ENCODE data around the gene TMEM60. TPM values are rescaled to one million over a fixed set of nuclear protein-coding genes. Genes with fewer than 3 reads are reported as not detected.
"Not testable (repeated sequence)": the region's sequence is repeated elsewhere in the genome, so short reads cannot be mapped to it uniquely, and the experiment has no call there.

The TMEM60 gene, protein sequence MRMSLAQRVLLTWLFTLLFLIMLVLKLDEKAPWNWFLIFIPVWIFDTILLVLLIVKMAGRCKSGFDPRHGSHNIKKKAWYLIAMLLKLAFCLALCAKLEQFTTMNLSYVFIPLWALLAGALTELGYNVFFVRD
- 30.3 and 35.6 TPM in 2 replicates for total RNA-seq
- polyA plus RNA-seq (2012): 31.4 TPM

- peak; percentile 100 for DNase-seq (ENCODE audit: low read depth)
These were observed at the start of gene TMEM60, which contains the start of gene PHTF2 for GRCh38 chr7:77798394-77799077. Gene TMEM60, minus strand, starts transcription at chr7:77798434. Its CDS starts 4,061 bp downstream, at chr7:77794373. Gene PHTF2, plus strand, starts transcription at chr7:77798773.

DNA sequence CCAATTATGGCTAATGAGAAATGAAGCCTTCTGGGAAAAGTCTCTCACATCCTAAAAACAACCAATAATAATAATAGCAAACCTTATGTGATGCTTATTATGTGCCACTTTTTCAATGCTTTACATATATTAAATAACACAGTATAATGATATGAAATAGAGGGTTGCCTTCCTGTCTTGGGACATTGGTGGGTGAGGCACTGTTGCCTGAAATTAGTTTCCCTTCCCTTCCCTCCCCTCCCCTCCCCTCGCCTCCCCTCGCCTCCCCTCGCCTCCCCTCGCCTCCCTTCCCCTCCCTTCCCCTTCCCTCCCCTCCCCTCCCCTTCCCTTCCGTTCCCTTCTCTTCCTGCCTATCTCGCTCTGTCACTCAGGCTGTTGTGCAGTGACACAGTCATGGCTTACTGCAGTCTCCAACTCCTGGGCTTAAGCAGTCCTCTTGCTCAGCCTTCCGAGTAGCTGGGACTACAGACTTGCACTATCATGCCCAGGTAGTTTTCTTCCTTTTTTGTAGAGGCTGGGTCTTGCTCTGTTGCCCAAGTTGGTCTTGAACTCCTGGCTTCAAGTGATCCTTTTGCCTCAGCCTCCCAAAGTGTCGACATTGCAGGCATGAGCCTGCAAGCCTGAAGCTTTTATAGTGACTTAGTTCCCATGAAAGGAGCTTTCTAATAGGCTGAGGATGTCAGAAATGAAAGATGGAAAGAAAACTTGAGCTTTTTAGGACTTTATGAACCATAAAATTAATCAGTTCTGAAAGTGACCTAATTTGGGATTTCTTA lies 48.3 kb upstream of the TMEM60 start:
- DNase-seq (ENCODE audit: low read depth): no peak

- DNase-seq (ENCODE audit: low read depth): no peak
These were observed 45.0 kb upstream of the TMEM60 start for GRCh38 chr7:77843194-77843593.

DNA sequence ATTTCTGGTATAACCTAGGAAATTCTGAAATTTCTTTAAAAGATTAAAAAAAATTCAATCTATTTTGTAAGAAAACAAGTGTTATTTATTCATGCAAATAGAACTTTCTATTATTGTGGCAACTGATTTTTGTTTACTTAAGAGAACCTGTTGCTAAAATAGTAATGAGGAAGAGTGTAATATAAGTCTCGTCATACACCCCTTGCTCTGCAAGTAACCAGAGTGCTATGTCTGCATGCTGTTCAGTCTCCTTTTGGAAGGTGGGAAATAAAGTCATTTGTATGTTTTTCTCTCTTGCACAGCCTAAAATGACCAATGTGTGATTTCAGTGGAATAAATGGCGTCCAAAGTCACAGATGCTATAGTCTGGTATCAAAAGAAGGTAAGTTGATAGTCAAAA lies 41.7 kb upstream of the TMEM60 start:
- DNase-seq (ENCODE audit: low read depth): no peak

- no peak for DNase-seq (ENCODE audit: low read depth)
These were observed 40.8 kb upstream of the TMEM60 start for GRCh38 chr7:77838929-77839491.

DNA sequence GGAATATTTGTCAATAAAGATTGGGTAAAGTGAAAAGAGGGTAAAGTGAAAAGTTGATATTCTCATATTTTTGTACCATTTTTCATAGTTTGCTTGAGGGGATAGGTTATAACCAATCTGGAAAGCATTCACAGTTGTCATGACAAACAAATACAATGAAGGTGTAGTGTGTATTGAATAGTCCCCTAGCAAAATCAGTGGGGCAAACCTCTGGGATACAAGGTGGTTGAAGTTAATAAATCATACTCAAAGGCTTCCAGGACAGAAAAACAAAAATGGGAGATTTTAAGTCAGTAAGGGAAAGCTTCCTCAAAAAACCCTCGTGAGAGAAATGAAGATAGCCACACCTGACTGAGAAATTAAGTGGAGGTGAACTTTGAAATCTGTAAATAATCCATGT lies 39.7 kb upstream of the TMEM60 start:
- no peak for DNase-seq (ENCODE audit: low read depth)

DNA sequence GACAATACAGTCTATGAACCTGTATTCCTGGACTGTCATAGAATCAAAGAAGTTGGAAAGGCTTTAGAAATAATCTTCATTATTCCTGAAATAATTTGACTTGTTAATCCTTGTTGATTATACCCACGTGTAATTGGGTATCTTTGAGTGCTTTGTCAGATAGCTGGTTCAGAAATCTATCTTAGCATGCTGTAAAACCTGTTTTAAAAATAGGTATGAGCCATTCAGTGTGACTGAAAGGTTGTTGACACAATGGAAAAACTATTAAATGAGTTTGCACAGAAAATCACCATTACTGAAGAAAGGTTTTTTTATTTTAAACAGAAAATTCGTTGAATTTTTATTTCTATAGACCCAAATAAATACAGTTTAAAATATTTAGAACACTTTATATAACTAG lies 39.0 kb upstream of the TMEM60 start:
- DNase-seq (ENCODE audit: low read depth): no peak

GRCh38 chr7:77836425-77836824 lies 38.2 kb upstream of the TMEM60 start:
- DNase-seq (ENCODE audit: low read depth): not testable (repeated sequence)

GRCh38 chr7:77833136-77833535 lies 34.9 kb upstream of the TMEM60 start:
- DNase-seq (ENCODE audit: low read depth): no peak

- no peak for DNase-seq (ENCODE audit: low read depth)
These were observed 33.7 kb upstream of the TMEM60 start for GRCh38 chr7:77831953-77832352.

GRCh38 chr7:77831481-77831880 lies 33.2 kb upstream of the TMEM60 start:
- no peak for DNase-seq (ENCODE audit: low read depth)

DNA sequence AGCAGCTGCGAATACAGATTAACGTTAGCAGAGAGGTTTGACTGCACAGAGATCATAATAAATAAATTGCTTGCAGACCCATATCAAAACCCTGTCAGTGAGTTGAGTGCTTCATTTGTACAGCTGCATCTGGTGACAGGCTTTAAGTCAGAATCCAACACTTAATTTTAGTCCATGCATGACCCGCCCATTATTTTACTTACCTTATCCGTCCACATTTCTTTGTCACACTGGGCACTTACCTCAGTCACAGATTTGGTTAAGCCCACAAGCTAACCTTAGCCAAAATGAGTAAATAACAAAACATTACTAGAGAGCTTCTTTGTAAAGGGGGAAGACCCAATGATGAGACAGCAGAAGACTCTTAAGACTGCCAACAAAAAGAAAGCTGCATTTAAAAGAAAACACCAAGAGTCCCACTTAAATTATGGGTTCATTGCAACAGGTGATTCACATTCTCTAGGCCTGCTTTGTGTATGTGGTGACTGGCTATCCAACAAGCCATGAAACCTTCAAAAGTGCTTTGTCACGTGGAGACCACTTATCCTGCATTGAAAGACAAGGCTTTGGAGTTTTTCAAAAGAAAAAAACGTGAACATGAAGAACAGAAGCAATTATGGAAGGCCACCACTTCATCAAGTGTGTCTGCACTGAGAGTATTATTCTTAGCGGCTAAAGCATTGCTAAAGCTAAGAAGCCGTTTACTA lies 32.6 kb upstream of the TMEM60 start:
- DNase-seq (ENCODE audit: low read depth): no peak

- no peak for DNase-seq (ENCODE audit: low read depth)
These were observed 29.8 kb upstream of the TMEM60 start for GRCh38 chr7:77827999-77828398.

DNA sequence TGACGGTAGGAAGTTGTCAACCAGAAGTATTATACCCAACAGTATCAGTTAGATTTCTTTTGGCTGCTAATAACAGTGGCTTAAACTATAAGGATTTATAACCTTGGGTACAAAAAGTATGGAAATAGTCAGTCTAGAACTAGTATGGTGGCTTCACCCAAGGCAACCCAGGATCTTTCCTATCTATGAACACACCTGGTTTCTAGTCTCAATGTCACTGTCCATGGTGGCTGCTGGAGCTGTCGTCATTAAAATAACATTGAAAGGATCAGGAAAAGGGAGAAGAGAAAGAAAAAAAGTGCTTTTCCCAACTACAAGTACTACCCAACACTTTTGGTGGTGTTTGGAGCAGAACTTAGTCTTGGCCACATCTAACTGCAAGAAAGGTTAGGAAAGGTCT lies 28.1 kb upstream of the TMEM60 start:
- no peak for DNase-seq (ENCODE audit: low read depth)

DNA sequence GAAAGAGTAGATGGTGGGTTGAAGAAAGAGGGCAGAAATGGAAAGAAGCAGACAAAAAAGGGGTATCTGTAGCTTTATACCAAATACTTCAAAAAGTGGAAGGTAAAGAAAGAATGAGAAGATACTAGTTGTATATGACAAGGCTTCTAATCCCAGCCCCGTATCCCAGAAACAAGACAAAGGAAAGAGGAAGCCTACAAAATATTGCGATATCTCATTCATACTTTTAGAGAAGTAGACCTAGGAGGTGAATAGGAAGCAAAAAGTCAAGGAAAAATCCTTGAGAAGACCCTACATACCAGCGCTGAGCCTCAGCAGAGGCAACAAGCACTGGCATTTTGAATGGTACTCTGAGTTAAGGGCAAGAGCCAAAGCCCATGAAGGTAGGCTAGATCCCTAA lies 26.9 kb upstream of the TMEM60 start:
- DNase-seq (ENCODE audit: low read depth): no peak

DNA sequence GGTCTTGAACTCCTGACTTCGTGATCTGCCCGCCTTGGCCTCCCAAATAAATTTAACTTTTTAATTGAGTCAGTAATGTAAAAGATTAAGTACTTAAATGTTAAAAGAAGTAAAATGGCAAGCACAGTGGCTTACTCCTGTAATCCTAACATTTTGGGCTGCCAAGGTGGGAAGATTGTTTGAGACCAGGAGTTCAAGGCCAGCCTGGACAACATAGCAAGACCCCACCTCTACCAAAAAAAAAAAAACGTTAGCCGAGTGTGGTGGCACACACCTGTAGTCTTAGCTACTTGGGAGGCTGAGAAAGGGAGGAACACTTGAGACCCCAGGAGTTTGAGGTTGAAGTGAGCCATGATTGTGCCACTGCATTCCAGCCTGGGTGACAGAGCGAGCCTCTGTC lies 26.4 kb upstream of the TMEM60 start:
- DNase-seq (ENCODE audit: low read depth): no peak

DNA sequence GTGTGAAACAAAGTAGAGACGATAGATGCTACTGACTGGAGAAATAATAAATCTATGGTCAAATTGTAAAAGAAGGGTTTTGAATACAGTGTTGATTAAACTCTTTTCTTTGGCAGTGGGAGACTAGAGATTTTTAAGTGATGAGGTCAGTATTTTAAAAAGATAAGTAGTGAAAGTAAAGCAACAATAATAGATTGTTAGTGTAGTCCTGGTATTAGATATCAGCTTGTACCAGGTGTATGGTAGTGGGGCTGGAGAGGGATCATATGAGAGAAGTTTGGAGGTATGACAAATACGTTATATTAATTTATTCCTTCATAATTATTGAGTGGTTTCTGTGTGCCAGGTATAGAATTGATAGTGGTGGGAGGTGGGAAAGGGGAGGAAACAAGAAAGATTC lies 25.6 kb upstream of the TMEM60 start:
- no peak for DNase-seq (ENCODE audit: low read depth)

- no peak for DNase-seq (ENCODE audit: low read depth)
These were observed 24.0 kb upstream of the TMEM60 start for GRCh38 chr7:77822269-77822668.

- DNase-seq (ENCODE audit: low read depth): no peak
These were observed 22.7 kb upstream of the TMEM60 start for GRCh38 chr7:77820967-77821366.

DNA sequence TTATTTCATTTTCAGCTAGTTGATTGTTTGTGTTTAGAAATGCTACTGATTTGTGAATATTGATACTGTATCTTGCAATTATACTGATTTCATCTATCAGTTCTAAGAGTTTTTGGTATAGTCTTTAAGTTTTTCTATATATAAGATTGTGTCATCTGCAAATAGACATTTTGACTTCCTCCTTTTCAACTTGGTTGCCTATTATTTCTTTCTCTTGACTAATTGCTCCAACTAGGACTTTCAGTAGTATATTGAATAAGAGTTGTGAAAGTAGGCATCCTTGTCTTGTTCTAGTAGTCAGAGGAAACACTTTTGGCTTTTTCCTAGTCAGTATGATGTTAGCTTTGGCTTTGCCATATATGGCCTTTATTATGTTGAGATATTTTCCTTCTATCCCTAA lies 20.8 kb upstream of the TMEM60 start:
- no peak for DNase-seq (ENCODE audit: low read depth)

DNA sequence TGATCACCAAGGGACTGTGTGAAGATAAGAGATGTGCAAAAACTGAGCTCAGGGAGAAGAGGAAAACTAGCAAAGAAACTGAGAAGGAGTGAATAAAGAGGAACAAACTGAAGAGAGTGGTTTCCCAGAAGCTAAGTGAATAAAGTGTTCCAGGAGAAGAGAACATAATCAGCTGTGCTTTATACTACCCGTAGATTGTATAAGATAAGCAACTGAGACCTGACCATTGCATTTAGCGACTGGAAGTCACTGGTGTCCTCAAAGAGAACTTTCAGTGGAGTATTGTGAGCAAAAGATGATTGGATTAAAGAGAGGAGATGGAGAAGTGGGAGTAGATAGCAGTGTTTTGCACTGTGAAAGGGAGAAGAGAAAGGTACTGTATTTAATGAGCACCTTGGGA lies 14.9 kb upstream of the TMEM60 start:
- no peak for DNase-seq (ENCODE audit: low read depth)

- DNase-seq (ENCODE audit: low read depth): peak; percentile 51
These were observed 14.1 kb upstream of the TMEM60 start for GRCh38 chr7:77812290-77812685.

Data from myocyte (in vitro differentiated cells).